Glomerular visceral epithelial cell (primary cell): ENCODE results near the gene S100Z.

Experiments used
- DNase-seq: peaks from one replicate; pipeline ENCODE4 v3.0.0-alpha.2; 2016; ENCODE audit errors: extremely low spot score

S100Z gene

GRCh38 chr5:76952795-76953536 is 103.2 kb downstream of the S100Z start, which contains the start of gene CRHBP:
TSS of gene CRHBP (plus strand) at chr5:76953045. CDS start at chr5:76953135, 90 bp downstream.
- DNase-seq: no peak

- DNase-seq: peak; percentile 13
Observed at GRCh38 chr5:76953551-76954382, 104.0 kb downstream of the S100Z start.

GRCh38 chr5:76954383-76954763 is 104.6 kb downstream of the S100Z start:
- no peak for DNase-seq

GRCh38 chr5:76956033-76956432 is 106.2 kb downstream of the S100Z start:
- DNase-seq: no peak

GRCh38 chr5:76958991-76959767 is 109.4 kb downstream of the S100Z start:
- peak; percentile 81 for DNase-seq

GRCh38 chr5:76960004-76960625 is 110.3 kb downstream of the S100Z start:
- DNase-seq: peak; percentile 77

- peak; percentile 21 for DNase-seq
Observed at GRCh38 chr5:76964060-76964459, 114.2 kb downstream of the S100Z start.
